ENCODE results near the gene IFITM10. TPM values are rescaled to one million over a fixed set of nuclear protein-coding genes. Genes with fewer than 3 reads are reported as not detected.

Gene IFITM10
- total RNA-seq, 1 experiment from 2014 or later = not detected

DNA sequence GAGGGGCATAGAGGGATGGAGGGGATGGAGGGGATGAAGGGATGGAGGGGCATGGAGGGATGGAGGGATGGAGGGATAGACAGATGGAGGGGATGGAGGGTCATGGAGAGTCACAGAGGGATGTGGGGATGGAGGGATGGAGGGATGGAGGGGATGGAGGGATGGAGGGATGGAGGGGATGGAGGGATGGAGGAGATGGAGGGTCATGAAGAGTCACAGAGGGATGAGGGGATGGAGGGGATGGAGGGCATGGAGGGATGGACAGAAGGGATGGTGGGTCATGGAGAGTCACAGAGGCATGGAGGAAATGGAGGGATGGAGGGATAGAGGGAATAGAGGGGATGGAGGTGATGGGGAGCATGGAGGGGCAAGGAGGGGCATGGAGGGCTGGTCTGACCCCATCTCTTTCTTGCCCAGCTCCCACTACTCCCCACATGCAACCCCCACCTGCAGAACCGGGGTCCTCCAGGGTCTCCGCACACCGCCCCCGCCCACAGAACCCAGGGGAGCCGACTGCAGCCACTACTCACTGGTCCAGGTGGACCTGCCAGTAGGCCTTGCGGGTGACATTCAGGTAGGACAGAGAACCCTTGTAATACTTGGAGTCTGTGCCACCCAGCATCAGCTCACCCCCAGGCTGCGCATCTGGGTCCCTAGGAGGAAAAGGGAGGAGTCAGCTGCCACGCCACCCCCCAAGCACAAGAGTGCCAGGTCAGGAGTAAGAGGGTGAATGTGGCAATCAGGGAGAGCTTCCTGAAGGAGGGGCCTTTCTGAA is 4.2 kb upstream of the IFITM10 start:
- Histone ChIP-seq H3K27ac (ENCODE audit: low read depth, low read length, poor library complexity, severe bottlenecking) (no peak overlapping the region), H3K27me3 (replicated peaks; ENCODE audit: insufficient read depth, low read depth, low read length, poor library complexity) (peaks cover 9% of the 10 kb centered on the region), H3K4me3 (ENCODE audit: low read depth, low read length, poor library complexity, severe bottlenecking) (no peak overlapping the region), H3K9me3 (ENCODE audit: low read depth, low read length, poor library complexity, severe bottlenecking) (no peaks in the 10 kb centered on the region), H3K4me1 (ENCODE audit: insufficient read depth, low read length, poor library complexity, severe bottlenecking) (no peaks in the 10 kb centered on the region), H3K36me3 (ENCODE audit: insufficient read depth, low read length, poor library complexity, severe bottlenecking) (no peaks in the 10 kb centered on the region)
- TF ChIP-seq, protein P1, sequence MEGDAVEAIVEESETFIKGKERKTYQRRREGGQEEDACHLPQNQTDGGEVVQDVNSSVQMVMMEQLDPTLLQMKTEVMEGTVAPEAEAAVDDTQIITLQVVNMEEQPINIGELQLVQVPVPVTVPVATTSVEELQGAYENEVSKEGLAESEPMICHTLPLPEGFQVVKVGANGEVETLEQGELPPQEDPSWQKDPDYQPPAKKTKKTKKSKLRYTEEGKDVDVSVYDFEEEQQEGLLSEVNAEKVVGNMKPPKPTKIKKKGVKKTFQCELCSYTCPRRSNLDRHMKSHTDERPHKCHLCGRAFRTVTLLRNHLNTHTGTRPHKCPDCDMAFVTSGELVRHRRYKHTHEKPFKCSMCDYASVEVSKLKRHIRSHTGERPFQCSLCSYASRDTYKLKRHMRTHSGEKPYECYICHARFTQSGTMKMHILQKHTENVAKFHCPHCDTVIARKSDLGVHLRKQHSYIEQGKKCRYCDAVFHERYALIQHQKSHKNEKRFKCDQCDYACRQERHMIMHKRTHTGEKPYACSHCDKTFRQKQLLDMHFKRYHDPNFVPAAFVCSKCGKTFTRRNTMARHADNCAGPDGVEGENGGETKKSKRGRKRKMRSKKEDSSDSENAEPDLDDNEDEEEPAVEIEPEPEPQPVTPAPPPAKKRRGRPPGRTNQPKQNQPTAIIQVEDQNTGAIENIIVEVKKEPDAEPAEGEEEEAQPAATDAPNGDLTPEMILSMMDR (conservative IDR thresholded peaks at IDR 0.05; ENCODE audit: low read depth, low read length) = no peak
- no peak for TF ChIP-seq EZH2 (IDR thresholded peaks at IDR 0.05; ENCODE audit: borderline replicate concordance, low read depth, low read length, poor library complexity, severe bottlenecking)
- intact Hi-C loops (cut with micrococcal nuclease; ENCODE audit: unreplicated experiment) = no loop called here
- DNase-seq (ENCODE audit: low spot score) = no peak
- CTCF ChIA-PET = no interaction called here
- POLR2A ChIA-PET (ENCODE audit: low non-redundant PET) = no interaction called here
- no TSS peak for BruUV-seq (replicated peaks)

DNA sequence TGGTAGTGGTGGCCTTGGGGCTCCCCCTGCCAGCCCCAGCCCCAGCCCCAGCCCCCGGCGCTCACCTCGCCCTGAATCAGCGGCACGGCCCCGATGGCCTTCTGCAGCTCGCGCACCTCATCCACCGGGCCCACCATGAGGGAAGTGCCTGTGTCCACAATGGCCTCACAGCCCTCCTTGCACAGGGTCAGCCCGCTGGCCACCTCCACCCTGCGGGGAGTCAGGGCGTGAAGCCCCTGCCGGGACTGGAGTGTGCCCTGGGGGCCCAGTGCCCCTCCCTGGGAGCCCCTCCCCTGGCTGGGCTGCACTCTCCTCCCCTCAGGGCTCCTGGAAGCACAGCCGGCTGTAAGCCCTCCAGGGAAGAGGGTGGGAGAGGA is 3.5 kb upstream of the IFITM10 start:
- Histone ChIP-seq H3K27ac (ENCODE audit: low read depth, low read length, poor library complexity, severe bottlenecking) (no peak overlapping the region), H3K27me3 (replicated peaks; ENCODE audit: insufficient read depth, low read depth, low read length, poor library complexity) (peaks cover 15% of the 10 kb centered on the region), H3K4me3 (ENCODE audit: low read depth, low read length, poor library complexity, severe bottlenecking) (no peak overlapping the region), H3K9me3 (ENCODE audit: low read depth, low read length, poor library complexity, severe bottlenecking) (no peaks in the 10 kb centered on the region), H3K36me3 (ENCODE audit: insufficient read depth, low read length, poor library complexity, severe bottlenecking) (no peaks in the 10 kb centered on the region), H3K4me1 (ENCODE audit: insufficient read depth, low read length, poor library complexity, severe bottlenecking) (no peaks in the 10 kb centered on the region)
- no TSS peak for BruUV-seq (replicated peaks)
- ChIA-PET POLR2A (ENCODE audit: low non-redundant PET) (no interaction called here), CTCF (no interaction called here)
- DNase-seq (ENCODE audit: low spot score) = no peak
- TF ChIP-seq, protein P1 (conservative IDR thresholded peaks at IDR 0.05; ENCODE audit: low read depth, low read length) = no peak
- TF ChIP-seq EZH2 (IDR thresholded peaks at IDR 0.05; ENCODE audit: borderline replicate concordance, low read depth, low read length, poor library complexity, severe bottlenecking) = no peak
- intact Hi-C loops (cut with micrococcal nuclease; ENCODE audit: unreplicated experiment) = no loop called here

DNA sequence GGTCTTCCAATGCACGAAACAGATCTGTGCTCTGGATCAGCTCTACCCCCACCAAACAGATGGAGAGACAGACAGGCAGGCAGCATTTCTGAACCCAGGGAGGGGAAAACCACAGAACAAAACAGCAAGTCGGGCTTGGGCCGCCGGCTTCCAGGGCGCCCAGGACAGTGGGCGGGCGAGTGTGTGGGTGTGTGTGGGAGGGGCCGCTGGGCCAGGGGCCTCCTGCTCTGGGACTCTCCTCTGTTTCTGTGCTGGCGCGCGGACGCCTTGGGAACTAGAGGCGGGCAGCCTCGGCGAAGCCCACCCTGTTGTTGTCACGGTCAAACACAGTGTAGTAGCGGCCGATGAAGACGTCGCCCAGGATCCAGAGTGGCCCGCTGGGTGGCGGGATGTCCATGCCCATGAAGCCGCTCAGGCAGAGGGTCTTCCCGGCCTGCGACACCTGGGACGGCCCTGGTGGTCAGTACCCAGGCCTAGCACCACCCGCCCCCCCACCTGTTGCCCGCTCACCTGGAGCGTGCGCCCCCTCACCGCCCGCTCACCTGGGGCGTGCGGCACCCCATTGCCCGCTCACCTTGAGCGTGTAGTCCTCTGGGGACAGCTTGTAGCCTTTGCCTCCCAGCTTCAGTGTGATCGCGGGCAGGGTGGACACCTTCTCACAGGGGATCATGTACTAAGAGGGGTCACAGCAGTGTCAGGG is 3.0 kb upstream of the IFITM10 start:
- CTCF ChIA-PET = no interaction called here
- POLR2A ChIA-PET (ENCODE audit: low non-redundant PET) = no interaction called here

More for the DNA sequence above, 3.0 kb upstream of the IFITM10 start:
- intact Hi-C loops (cut with micrococcal nuclease; ENCODE audit: unreplicated experiment) = no loop called here
- TF ChIP-seq EZH2 (IDR thresholded peaks at IDR 0.05; ENCODE audit: borderline replicate concordance, low read depth, low read length, poor library complexity, severe bottlenecking) = no peak
- TF ChIP-seq, protein P1 (conservative IDR thresholded peaks at IDR 0.05; ENCODE audit: low read depth, low read length) = no peak
- no peak overlapping the region for H3K27ac ChIP-seq (ENCODE audit: low read depth, low read length, poor library complexity, severe bottlenecking)
- H3K4me1 ChIP-seq (ENCODE audit: insufficient read depth, low read length, poor library complexity, severe bottlenecking) = no peaks in the 10 kb centered on the region
- H3K36me3 ChIP-seq (ENCODE audit: insufficient read depth, low read length, poor library complexity, severe bottlenecking) = no peaks in the 10 kb centered on the region
- H3K4me3 ChIP-seq (ENCODE audit: low read depth, low read length, poor library complexity, severe bottlenecking) = no peak overlapping the region
- no peak for DNase-seq (ENCODE audit: low spot score)
- no TSS peak for BruUV-seq (replicated peaks)
- peaks cover 21% of the 10 kb centered on the region for H3K27me3 ChIP-seq (replicated peaks; ENCODE audit: insufficient read depth, low read depth, low read length, poor library complexity)
- H3K9me3 ChIP-seq (ENCODE audit: low read depth, low read length, poor library complexity, severe bottlenecking) = no peaks in the 10 kb centered on the region

All from A673 (cell line).